ENCODE data around the gene ABCA8.

ABCA8 gene

DNA sequence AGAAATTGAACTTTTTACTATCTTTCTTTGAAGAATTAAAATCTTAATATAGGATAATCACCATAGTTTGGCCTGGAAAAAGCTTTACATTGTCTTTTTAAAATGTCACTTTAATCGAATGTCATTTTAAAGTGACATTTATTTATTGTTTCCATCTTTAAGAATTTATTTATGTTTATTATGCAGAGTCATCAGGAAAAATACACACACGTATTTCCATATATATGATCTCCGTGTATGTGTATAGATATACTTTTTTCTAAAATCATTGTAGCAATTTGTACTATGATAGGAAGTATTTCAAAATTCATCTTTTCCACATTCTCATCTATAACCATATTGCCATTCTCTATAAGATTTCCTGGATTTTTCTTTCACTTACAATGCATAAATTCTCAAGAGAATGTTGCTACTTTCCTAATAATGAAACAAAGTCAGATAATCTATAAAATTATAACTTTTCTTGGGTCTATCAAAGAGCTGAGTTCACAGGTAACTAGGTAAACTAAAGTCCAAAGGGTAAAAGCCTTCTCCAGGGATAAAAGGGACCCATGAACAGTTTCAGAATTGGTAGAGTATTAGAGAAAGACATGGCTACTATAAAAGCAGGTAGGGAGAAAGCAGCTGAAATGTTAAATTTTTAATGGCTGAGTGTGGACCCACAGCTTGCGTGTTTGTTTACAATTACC is 11.9 kb downstream of the ABCA8 start:
- DNase-seq (ENCODE audit: low spot score) = no peak

DNA sequence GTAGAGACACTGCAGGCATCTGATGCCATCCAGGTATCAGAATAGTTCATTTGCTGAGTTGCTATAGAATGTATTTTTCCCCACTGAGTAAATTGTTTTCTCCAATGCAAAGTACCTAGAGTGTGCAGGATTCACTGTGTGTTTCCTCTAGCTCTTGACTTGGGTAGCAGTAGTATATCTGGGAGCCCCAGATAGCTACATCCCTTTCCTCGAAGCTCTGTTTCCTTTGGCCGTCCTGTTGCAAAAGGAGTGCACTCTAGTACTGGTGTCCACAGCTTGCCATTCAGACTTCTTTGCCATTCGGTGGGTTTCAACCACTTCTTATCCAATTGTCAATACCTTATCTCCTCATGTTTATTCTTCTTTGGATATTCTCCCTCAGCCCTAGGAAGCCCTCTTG is 12.8 kb downstream of the ABCA8 start:
- no peak for DNase-seq (ENCODE audit: low spot score)

DNA sequence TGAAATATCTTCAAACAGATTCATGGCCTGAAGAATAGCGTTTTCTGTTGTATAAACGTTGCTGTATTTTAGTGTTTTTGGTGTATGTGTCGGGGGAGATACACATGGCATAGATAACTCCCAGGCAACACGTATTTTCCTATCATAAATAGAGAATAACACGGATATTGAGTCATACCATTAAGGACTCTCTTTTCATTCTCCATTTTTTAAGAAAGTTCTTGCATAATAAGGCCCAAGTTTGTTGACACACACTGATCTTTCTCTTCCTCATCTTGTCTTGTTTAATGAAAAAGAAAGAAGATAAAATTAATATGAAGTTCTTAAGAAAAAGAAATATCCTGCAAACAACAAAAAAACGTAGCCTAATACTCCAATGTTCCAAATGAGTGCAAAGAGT is 13.4 kb downstream of the ABCA8 start:
- DNase-seq (ENCODE audit: low spot score) = no peak

DNA sequence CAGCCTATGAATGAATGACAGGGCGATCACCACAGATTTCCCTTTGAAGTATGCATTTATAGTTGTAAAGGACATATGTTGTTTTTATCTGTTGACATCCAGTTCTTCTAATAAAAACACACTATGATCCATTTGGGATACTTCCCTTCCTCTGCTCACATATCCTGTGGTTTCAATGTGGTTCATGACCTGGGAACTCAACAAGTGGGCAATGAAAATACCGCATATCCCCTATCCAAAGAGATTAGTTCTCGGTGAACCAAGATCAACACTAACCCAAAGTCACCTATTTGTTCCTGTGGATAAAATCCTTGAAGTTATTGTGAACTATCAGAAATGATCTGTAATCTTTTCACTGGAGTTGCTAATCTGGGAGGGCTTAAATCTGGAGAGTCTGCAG is 16.0 kb downstream of the ABCA8 start:
- no peak for DNase-seq (ENCODE audit: low spot score)

DNA sequence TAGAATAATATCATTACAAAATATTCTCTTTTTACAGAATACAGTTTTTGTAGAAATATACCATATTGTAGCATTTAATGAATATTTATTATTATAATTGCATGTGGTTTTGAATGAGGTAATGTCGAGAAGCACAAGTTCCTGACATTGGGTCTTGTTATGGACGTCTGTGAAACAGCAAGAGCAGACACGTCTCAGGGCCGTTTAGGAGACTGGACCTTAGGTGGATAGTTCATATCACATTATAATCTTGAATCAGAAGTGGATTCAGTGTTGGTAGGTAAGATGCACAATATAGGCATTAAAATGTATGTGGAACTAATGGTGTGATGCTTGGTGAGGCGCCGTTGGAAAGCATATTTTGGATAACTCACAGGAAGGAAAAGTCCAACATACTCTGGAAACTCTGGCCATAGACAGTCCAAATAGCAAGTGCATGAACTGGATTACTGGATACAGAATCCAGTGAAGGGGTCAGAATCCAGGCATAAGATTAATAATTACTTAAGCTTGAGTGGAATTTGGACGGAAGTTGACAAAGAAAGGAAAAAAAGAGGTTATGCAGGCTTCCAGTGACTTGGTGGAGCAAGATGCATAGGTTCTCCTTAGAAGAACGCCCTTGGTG is 17.2 kb downstream of the ABCA8 start:
- DNase-seq (ENCODE audit: low spot score) = no peak

DNA sequence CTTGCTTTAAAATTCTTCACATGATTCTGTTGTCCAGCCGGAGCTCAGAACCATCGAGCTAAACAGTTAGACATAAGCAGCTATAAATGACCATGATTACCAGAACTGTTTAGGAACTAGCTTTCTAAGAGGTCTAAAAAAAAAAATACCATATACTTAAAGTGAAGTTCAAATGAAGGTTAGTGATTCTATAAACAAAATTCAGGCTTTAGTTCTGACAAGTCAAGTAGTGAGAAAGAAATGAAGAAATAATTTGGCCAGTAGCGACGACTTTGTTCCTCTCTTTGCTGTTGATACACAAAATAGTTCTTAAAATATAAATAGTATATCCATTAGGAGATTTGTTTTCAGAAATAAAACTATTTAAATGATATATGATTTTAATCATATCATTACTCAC is 27.7 kb downstream of the ABCA8 start:
- DNase-seq (ENCODE audit: low spot score) = no peak

DNA sequence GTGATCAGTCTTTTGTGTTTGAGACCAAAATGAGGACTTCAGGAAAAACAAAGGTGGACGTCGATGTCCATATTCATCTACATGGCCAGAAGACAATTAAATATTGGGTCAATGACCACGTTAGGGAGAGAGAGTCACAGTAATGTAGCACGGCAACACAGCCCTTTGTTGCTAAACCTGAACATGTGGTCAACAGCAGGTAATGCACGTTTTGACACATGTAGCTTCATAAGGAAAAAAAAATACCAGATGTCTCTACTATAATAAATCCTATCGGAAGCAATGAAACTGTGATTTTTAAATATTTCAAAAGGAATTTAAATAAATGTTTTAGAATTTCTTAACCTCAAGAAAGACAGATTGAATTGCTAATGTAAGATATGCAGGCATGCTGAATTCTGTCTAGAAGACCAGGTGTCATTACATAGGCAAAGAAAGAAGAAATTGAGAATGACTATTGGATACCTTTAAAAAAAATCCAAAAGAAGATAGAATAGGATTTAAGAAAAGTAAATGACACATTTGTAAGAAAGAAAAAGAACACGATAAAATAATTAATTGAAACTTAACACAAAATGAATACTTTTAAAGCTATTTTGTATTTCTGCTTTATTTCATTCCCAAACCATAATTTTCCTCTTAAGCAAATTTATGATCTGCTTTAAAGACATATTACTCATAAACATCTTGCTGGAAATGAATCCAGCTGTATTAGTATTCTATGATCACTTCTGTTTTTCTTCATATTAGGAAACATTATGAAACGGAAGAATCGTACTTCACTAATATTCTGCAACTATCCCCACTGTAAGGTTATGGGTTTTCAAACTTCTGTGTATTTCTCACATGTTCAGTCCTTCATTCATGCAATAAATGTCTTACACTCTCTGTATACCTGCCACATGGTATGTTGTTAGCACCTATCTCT is 30.1 kb downstream of the ABCA8 start:
- DNase-seq (ENCODE audit: low spot score) = no peak

DNA sequence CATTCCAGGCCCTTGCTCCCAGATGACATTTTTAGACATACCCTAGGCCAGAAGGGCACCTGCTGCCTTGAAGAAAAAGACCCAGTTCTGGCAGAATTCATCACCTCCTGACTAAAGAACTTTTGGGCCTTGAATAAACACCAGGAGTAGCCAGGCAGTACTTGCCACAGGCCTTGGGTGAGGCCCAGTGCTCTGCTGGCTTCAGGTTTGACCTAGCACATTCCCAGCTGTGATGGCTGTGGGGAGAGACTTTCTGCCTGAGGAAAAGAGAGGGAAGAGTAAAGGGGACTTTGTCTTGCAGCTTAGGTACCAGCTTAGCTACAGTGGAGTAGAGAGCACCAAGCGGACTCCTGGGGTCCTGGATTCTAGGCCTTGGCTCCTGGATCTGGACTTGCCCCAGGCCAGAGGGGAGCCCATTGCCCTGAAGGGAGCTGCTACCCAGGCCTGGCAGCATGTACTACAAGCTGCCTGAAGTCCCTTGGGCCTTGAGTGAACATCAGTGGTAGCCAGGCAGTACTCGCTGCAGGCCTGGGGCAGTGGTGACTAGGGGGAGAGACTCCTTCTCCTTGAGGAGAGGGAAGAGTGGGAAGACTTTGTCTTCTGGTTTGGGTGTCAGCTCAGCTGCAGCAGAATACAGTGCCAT is 44.3 kb downstream of the ABCA8 start:
- no peak for DNase-seq (ENCODE audit: low spot score)

DNA sequence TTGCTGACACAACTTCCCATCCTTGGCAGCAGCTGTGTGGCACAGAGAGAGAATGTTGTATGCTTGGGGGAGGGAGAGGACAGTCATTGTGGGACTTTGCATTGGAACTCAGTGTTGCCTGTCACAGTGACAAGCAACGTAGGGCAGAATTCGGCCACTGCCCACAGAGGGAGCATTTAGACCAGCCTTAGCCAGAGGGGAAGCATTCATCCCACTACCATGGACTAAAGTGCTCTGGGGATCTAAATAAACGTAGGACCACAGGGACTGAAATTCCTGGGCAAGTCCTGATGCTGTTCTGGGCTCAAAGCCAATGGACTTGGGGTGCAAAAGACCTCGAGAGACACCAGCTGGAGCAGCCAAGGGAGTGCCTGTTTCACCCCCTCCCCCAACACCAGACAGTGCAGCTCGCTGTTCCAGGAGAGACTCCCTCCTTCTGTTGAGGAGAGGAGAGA is 44.9 kb downstream of the ABCA8 start:
- DNase-seq (ENCODE audit: low spot score) = no peak

DNA sequence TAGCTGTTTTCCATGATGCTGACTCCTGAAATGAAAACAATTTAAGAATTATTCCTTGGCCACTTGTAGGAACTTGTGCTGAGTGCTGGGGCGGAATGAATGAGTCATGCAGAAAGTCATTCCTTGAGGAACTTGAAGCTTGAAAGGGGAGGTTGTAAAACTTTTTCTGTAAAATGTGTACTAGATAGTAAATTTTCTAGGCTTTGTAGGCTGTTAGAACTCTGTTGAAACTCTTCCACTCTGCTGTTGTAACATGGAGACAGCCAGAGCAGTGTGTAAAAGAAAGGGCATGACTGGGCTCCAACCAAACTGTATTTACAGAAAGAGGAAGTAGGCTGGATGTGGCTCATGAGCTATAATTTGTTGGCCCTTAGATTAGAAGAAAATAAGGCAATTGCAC is 46.1 kb downstream of the ABCA8 start:
- DNase-seq (ENCODE audit: low spot score) = peak; percentile 17

DNA sequence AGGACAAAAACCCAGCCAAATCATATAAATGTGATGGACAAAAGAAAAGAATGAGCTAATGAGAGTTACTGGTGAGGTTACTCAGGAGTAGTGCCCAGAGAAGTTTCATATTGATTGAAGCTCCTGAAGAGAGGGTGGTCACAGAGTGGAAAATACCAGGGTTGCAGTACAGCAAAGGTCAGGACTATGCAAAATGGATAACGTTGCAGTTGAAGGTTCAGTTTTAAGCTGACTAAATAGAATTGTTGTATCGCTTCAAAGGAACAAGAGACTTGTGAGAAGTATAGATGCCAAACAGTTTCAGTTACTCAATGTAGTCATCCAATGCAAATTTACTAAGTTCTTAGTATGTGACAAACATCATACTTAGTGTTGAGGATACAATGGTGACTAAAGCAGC is 47.1 kb downstream of the ABCA8 start:
- DNase-seq (ENCODE audit: low spot score) = no peak

DNA sequence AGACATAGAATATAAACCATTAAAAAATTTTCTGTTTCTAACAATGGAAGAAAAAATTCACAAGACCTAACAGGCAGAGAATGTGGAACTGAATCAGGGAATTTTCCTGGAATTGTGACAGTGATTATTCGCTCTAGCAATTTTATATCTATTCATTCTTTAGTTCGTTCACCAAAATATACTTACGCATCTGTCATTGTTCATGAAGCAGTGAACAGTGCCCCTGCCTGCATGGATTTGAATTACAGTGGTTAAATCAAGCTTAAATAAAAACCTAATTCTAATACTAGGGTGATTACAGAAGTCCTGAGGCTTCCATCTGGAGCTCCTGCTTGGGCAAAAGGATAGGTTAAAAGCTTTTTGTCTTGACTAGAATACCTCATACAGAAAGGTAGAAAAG is 48.6 kb downstream of the ABCA8 start:
- no peak for DNase-seq (ENCODE audit: low spot score)

DNA sequence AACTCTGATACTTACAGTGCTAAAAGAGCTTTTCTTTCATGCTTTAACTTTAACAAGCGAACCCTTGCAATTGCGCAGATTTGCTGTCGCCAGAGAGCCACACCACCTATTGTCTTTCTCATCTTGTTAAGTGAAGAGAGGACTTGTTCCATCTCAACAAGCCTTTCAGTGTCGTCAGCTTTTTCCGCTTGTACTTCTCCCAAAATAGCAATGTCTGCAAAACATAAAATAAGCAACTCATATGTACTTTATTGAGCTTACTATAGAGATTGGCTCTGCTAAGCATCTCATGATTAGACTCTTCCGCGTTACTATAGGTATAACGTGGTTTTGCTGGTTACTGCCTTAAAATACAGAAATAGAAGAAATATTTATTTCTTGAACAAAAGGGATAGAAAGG is 51.9 kb downstream of the ABCA8 start:
- no peak for DNase-seq (ENCODE audit: low spot score)

DNA sequence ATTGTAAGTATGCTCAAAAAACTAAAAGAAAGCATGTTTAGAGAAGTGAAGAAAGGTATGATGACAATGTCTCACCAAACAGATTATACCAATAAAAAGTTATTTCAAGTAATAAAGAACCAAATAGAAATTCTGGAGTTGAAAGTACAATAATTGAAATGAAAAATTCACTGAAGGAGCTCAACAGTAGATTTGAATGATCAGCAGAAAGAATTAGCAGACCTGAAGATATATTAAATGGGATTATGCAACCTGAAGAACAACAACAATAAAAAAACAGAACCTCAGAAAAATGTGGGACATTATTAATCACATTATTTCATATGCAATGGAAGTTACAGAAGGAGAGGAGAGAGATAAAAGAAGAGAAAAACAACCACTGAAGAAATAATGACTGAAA is 57.6 kb downstream of the ABCA8 start:
- DNase-seq (ENCODE audit: low spot score) = no peak

DNA sequence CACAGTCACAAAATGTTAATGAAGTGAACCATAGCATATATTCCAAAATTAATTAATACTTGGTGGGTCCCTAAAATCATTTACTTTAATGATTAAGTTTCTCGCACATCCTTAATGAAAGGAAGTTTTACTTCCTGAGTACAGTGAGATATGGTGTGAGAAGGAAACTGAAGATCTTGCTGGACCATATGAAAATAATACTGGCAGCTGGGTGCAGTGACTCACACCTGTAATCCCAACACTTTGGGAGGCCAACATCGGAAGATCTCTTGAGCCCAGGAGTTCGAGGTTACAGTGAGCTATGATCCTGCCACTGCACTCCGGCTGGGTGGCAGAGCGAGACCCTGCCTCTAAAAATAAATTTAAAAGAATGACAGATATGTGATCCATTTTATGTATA is 62.5 kb downstream of the ABCA8 start:
- no peak for DNase-seq (ENCODE audit: low spot score)

DNA sequence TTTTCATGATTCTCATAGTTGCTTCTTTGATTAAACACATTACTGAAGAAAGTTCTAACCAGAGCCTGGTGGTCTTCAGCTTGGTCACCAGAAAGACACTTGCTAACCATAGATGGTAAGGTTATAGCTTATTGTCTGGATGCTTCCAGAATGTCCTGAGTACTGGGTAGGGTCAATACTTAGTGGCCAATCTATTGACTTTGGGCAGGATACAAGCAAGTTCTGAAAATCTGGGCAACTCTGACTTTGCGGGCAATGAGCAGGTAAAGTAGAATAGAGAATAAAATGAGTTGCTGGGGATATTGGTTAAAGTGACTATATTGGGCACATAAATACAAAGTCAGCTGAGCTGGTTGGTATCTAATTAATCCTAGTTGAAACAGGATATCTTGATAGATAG is 63.0 kb downstream of the ABCA8 start:
- no peak for DNase-seq (ENCODE audit: low spot score)

DNA sequence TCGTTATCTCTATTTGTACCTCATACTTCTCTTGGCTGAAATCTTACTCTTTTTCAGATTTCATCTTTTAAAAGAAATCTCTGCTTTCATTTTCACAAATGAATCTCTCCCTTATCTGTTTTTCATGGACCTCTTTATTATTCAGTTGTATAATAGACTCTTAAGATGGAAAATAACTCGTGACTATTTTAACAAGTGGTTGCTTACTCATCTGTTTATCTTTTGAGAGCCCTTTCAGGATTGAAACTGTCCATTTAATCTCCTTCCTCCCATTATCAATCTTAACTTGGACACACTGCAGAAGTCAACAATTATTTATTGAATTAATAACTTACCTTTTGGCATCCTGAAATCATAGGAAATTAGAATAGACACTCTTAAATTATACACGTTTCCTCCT is 68.8 kb downstream of the ABCA8 start:
- no peak for DNase-seq (ENCODE audit: low spot score)

DNA sequence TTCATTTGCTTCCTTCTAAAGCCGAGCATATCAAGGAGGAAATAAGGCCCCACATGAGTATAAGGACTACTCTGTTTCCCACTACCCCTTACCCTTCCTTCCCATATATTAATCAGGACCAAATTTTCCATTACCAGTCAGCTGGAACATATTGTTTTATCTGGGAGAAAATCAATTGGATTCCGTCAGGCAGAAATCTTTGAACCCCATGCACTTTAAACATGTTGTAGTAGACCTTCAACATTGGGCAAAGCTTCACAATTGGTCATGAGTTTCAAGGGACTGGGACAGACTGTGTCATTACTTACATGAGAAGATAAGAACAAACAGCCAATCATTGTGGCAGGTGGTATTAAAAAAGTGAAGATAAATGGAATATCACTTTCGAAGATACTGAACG is 70.3 kb downstream of the ABCA8 start:
- no peak for DNase-seq (ENCODE audit: low spot score)

DNA sequence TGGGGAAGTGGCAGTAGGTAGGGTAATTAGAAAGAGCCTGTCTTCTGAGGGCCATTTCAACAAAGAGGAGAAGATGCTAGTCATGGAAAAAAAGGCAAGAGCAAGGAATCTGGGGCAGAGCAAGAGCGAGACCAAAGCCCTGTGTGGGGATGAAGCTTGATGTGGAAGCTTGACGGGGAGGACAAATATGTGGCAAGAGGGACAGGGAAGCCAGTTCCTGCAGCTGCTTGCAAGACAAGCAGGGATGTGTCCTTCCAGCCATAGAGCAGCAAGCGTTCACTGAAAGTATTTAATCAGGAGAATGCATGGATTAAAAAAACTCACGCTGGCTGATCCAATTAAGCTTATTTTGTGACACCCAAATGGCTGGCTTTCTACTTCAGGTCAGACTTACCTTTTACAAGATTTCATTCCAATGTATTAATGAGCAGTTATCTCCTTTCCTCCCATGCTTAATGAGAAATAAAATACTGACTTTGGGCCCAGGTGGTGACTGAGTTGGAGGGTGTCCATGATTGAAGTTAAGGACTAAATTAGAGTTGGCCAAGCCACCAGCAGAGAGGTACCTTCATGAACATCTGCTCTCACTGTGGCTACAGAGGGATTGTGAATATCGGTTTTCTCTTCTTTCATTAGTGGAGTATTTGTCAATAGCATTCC is 76.8 kb downstream of the ABCA8 start:
- DNase-seq (ENCODE audit: low spot score) = no peak

DNA sequence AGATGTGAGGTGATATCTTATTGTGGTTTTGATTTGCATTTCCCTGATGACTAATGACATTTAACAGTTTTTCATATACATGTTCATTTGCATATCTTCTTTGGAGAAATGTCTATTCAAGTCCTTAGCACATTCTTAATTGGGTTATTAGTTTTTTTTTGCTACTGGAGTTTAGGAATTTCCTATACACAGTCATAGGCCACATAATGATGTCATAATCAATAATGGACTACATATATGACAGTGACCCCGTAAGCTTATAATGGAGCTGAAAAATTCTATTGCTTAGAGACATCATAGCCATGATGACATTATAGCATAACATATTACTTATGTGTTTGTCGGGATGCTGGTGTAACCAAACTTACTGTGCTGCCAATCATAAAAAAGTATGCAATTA is 83.7 kb downstream of the ABCA8 start:
- no peak for DNase-seq (ENCODE audit: low spot score)

DNA sequence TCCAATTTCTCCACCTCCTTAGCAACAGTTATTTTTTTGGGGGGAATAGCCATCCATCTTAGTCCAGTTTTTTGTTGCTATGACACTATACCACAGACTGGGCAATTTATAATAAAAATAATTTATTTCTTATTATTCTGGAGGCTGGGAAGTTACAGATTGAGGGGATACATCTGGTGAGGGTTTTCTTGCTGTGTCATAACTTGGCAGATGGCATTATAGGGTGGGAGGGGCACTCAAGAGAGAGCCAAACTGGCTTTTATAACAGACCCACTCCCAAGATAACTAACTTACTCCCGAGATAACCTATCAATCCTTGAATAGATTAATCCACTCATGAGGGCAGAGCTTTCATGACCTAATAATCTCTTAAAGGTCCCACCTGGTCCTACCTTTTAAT is 84.2 kb downstream of the ABCA8 start:
- DNase-seq (ENCODE audit: low spot score) = no peak

Data from hepatic stellate cell (primary cell).